NCI-H510A treated with DMSO at 0.1 percent for 48 hours (cell line): ENCODE data around the gene SLC13A1.
"Not testable (repeated sequence)": the region's sequence is repeated elsewhere in the genome, so short reads cannot be mapped to it uniquely, and the experiment has no call there.

Source experiments
- DNase-seq: peaks from one replicate; lab custom pipeline; 2025; lab: John Stamatoyannopoulos, UW

SLC13A1 gene

GRCh38 chr7:123126171-123126570, 73.6 kb downstream of the SLC13A1 start:
- DNase-seq: no peak

GRCh38 chr7:123125231-123125630, 74.5 kb downstream of the SLC13A1 start:
- no peak for DNase-seq

- no peak for DNase-seq
Observed at GRCh38 chr7:123122916-123123315, 76.9 kb downstream of the SLC13A1 start.

GRCh38 chr7:123120286-123120685, 79.5 kb downstream of the SLC13A1 start:
- DNase-seq: no peak

- DNase-seq: no peak
Observed at GRCh38 chr7:123115331-123115730, 84.4 kb downstream of the SLC13A1 start.

- DNase-seq: no peak
Observed at GRCh38 chr7:123114288-123114687, 85.5 kb downstream of the SLC13A1 start.

- no peak for DNase-seq
Observed at GRCh38 chr7:123112833-123113232, 86.9 kb downstream of the SLC13A1 start.

- no peak for DNase-seq
Observed at GRCh38 chr7:123099712-123100111, 100.1 kb downstream of the SLC13A1 start.

- DNase-seq: no peak
Observed at GRCh38 chr7:123096976-123097375, 102.8 kb downstream of the SLC13A1 start.

- DNase-seq: no peak
Observed at GRCh38 chr7:123096434-123096833, 103.3 kb downstream of the SLC13A1 start.

- no peak for DNase-seq
Observed at GRCh38 chr7:123090456-123090855, 109.3 kb downstream of the SLC13A1 start.

- DNase-seq: not testable (repeated sequence)
Observed at GRCh38 chr7:123086910-123087309, 112.9 kb downstream of the SLC13A1 start.

GRCh38 chr7:123084861-123085260, 114.9 kb downstream of the SLC13A1 start:
- DNase-seq: not testable (repeated sequence)

GRCh38 chr7:123079021-123079420, 120.7 kb downstream of the SLC13A1 start:
- DNase-seq: no peak

GRCh38 chr7:123075838-123076467, 123.8 kb downstream of the SLC13A1 start:
- DNase-seq: no peak

GRCh38 chr7:123070702-123071286, 129.0 kb downstream of the SLC13A1 start:
- DNase-seq: no peak

- DNase-seq: no peak
Observed at GRCh38 chr7:123067814-123068213, 132.0 kb downstream of the SLC13A1 start.
